ENCODE results near the gene NR3C2. TPM values are rescaled to one million over a fixed set of nuclear protein-coding genes. Genes with fewer than 3 reads are reported as not detected.

The NR3C2 gene
- polyA plus RNA-seq, 4 donors = 14.5 to 23.9 (median 16.9) TPM

GRCh38 chr4:148373093-148373492 lies 69.1 kb downstream of the NR3C2 start:
- no peak for DNase-seq (ENCODE audit: low read depth in 4 of 4, low spot score in 3 of 4)

GRCh38 chr4:148369919-148370318 lies 72.3 kb downstream of the NR3C2 start:
- no peak for DNase-seq (ENCODE audit: low read depth in 4 of 4, low spot score in 3 of 4)

DNA sequence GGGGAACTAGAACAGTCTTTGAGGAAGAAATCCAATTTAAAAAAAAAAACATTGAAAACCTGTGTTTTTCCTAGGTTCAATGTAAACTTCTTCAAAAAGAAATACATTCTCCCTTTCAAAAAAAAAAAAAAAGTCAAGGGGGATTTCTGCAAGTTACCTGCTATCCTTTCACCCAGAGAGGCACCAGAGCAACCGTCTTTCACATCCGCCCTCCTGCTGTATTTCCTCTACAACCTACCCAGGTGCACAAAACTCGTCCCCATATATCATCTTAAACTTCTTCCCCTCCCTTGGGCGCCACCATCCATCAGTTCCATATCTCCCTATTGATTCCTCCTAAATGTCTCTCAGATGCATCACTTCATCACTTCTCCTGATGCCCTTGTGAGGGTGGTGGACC lies 74.5 kb downstream of the NR3C2 start:
- DNase-seq (ENCODE audit: low read depth in 4 of 4, low spot score in 3 of 4) = no peak

DNA sequence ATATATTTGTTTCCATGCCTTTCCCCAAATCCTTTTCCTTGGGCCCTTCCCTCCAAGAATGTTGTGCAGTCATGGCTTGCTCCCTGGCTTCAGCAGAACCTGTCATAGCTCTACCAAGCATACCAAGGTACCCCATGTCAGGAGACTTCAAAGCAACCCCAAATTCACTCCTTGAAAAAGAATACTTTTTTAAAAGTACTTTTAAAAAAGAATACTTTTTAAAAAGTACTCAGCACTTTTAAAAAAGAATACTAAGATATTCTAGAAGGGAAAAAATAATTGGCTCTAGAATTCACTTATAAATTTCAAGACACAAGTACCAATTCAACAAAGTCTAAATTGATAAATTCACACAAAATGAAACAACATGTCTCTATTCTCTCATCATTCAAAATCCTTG lies 76.0 kb downstream of the NR3C2 start:
- DNase-seq (ENCODE audit: low read depth in 4 of 4, low spot score in 3 of 4) = no peak

DNA sequence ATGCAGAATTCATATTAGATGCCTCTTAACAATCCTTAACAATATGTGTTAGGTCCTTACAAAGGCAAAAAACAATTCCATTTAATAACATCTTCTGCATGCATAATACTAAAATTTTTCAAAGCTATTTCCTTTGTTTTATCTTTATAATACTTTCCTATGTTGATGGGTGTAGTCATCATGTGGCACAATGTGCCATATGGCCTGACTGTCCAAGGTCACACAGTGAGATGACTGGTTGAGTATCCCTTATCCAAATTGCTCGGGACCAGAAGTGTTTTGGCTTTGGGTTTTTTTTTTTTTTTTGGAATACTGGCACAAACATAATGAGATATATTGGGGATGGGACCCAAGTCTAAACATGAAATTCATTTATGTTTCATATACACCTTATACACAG lies 77.7 kb downstream of the NR3C2 start:
- DNase-seq (ENCODE audit: low read depth in 4 of 4, low spot score in 3 of 4) = no peak

DNA sequence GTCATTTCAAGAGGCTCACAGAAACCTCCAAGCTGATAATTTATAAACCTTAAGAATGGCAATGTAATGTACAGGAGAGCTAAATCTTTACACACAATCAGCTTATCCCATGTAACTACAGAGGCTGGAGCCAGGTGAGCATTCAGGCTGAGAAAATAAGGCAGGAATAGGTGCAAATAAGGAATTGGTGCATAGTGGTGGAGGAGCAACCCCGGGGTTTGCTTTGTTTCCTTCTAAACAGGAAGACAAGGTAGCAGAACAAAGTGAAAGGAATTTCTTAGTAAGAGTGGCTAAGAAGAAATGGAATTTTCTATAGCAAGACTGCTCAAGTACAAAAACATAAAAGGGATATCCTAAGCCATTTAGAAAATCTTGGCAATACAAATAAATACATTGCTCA lies 82.4 kb downstream of the NR3C2 start:
- DNase-seq (ENCODE audit: low read depth in 4 of 4, low spot score in 3 of 4) = no peak

GRCh38 chr4:148355442-148356123 lies 86.6 kb downstream of the NR3C2 start:
- no peak for DNase-seq (ENCODE audit: low read depth in 4 of 4, low spot score in 3 of 4)

DNA sequence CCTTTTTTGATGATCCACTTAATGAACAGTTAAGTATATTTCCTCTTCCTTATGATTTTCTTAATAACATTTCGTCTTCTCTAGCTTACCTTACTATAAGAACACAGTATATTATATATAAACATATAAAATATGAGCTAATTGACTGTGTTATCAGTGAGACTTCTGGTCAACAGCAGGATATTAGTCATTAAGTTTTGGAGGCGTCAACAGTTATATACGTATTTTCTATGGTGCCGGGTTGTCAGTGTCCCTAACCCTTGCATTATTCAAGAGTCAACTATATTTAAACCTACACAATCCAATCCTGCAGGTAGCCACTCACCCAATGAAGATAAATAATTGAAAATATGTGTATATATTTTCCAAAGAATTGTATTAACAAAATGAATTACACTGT lies 88.0 kb downstream of the NR3C2 start:
- no peak for DNase-seq (ENCODE audit: low read depth in 4 of 4, low spot score in 3 of 4)

DNA sequence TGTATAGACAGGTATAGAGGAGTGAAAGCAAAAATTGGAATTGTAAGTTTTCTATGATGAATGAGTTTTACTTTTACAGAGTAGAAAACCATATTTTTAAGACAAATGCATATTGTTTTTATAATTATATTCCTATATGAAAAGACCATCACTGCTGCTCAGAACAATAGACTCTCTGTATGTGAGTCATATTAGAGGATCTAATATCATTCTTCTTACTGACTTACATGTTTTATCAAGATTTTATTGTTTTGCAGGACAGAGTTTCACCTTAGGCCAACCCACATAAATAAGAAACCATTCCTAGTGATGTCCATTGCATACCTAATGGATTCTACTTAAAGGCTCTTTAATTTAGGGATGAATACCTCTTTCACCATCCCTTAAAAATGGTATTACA lies 88.6 kb downstream of the NR3C2 start:
- no peak for DNase-seq (ENCODE audit: low read depth in 4 of 4, low spot score in 3 of 4)

- no peak for DNase-seq (ENCODE audit: low read depth in 4 of 4, low spot score in 3 of 4)
Measured at GRCh38 chr4:148349153-148349552, 93.1 kb downstream of the NR3C2 start.

- DNase-seq (ENCODE audit: low read depth in 4 of 4, low spot score in 3 of 4) = no peak
Measured at GRCh38 chr4:148346657-148347056, 95.6 kb downstream of the NR3C2 start.

GRCh38 chr4:148345509-148345908 lies 96.7 kb downstream of the NR3C2 start:
- no peak for DNase-seq (ENCODE audit: low read depth in 4 of 4, low spot score in 3 of 4)

GRCh38 chr4:148344941-148345340 lies 97.3 kb downstream of the NR3C2 start:
- no peak for DNase-seq (ENCODE audit: low read depth in 4 of 4, low spot score in 3 of 4)

DNA sequence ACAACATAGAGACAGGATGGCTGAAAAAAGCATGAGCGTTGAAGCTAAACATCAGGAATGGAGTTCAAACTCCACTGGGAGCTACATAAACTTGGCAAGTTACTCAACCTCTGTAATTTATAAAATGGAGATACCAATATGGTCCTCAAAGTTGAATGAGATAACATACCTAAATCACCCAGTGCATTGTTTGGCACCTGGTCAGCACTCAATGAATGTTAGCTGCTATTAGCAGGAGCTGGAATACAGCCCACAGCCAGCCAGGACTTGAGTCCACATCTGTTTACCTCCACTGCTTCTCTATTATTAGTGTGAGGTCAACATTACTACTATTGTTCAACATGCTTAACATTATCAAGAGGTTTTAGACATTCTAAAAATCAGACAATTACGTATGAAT lies 97.9 kb downstream of the NR3C2 start:
- no peak for DNase-seq (ENCODE audit: low read depth in 4 of 4, low spot score in 3 of 4)

DNA sequence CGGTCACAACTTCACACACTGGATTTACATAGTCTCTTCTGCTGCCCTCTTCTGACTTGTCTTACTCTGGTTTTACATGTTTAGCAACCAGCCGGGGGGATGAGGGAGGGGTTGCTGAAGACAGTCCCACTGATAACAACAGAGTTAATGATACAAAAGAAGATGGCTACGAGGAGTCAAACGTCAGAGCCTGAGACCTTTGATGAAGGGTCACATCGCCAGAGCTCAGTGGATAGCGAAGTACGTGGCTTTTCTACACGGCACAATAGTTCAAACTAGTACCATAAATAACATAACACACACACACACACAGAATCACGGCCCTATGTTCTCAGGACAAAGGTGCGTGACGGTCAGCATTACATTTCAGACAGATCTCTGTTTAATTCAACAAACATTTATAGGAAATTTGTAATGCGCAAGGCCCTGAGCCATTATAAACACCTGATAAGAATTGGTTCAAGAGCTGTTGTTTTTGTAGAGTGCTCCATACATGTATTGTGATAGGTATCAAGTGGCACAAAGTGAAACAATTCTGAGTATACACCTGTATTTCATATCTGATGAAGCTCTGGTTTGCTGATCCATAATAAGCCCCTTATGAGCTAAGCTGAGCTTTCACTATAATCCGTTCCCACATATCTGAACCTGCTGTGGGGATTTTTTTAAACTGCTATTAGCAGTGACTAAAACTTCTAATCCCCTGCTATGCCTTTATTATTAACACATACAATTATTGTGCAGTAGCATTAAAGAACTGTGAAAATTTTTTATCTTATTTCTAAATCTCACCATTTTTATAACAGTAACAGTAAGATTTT lies 100.0 kb downstream of the NR3C2 start:
- no peak for DNase-seq (ENCODE audit: low read depth in 4 of 4, low spot score in 3 of 4)

GRCh38 chr4:148335133-148335532 lies 107.1 kb downstream of the NR3C2 start:
- no peak for DNase-seq (ENCODE audit: low read depth in 4 of 4, low spot score in 3 of 4)

GRCh38 chr4:148333265-148333664 lies 108.9 kb downstream of the NR3C2 start:
- DNase-seq (ENCODE audit: low read depth in 4 of 4, low spot score in 3 of 4) = no peak

GRCh38 chr4:148332486-148332885 lies 109.7 kb downstream of the NR3C2 start:
- DNase-seq (ENCODE audit: low read depth in 4 of 4, low spot score in 3 of 4) = no peak

- DNase-seq (ENCODE audit: low read depth in 4 of 4, low spot score in 3 of 4) = no peak
Measured at GRCh38 chr4:148330724-148331123, 111.5 kb downstream of the NR3C2 start.

GRCh38 chr4:148330161-148330560 lies 112.1 kb downstream of the NR3C2 start:
- no peak for DNase-seq (ENCODE audit: low read depth in 4 of 4, low spot score in 3 of 4)

- no peak for DNase-seq (ENCODE audit: low read depth in 4 of 4, low spot score in 3 of 4)
Measured at GRCh38 chr4:148329751-148330150, 112.5 kb downstream of the NR3C2 start.

DNA sequence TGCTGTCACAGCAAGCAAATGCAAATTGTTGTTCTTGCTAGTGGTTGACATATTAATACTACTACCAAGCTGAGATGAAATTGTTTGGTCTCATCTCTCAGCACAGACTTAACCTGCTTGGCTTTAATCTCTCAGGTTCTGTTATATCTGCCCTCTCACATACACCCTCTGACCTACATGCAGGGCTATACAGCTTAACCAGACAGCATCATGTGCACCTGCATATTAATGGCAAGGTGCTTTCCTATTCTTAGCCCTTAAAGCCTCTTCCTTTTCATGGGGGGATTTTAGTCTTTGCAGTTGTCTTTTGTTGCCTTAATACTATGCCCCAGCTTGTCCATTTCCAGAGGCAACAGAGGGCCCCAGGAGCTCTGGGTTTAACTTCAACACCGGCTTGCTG lies 114.5 kb downstream of the NR3C2 start:
- DNase-seq (ENCODE audit: low read depth in 4 of 4, low spot score in 3 of 4) = no peak

Data from left renal pelvis (tissue), 4 donors.